ENCODE data around the gene TMPRSS15.

DNA sequence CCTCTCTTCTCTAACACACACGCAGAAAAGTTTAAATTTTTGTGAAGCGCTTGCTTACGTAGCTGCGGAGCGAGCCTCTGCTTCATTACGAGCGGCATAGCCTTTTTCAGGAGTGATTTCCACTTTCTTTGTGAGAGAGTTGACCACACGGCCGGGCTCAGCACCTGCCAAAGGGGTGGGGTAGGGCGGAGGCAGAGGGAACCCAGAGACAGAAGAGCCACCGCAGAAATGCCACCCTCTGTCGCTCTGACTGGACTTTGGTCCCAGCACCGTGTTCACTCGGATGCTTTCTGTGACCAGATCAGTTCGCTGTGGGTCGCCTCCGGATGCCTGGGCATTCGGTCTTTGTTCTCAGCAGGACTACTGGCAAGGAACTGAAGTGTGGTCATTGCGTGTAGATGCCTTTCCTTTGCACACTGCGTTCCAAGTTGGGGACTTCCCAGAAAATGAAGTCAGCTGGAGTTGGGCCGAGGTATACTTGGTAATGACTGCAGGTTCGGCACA is 158.1 kb downstream of the TMPRSS15 start:
- TF ChIP-seq, protein P1, sequence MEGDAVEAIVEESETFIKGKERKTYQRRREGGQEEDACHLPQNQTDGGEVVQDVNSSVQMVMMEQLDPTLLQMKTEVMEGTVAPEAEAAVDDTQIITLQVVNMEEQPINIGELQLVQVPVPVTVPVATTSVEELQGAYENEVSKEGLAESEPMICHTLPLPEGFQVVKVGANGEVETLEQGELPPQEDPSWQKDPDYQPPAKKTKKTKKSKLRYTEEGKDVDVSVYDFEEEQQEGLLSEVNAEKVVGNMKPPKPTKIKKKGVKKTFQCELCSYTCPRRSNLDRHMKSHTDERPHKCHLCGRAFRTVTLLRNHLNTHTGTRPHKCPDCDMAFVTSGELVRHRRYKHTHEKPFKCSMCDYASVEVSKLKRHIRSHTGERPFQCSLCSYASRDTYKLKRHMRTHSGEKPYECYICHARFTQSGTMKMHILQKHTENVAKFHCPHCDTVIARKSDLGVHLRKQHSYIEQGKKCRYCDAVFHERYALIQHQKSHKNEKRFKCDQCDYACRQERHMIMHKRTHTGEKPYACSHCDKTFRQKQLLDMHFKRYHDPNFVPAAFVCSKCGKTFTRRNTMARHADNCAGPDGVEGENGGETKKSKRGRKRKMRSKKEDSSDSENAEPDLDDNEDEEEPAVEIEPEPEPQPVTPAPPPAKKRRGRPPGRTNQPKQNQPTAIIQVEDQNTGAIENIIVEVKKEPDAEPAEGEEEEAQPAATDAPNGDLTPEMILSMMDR (IDR thresholded peaks at IDR 0.05; ENCODE audit: low read depth, low read length, missing input control), result no peak
- TF ChIP-seq RAD21 (IDR thresholded peaks at IDR 0.05) (no peak), TAF1 (conservative IDR thresholded peaks at IDR 0.05) (no peak), RXRA (IDR thresholded peaks at IDR 0.05) (no peak), GABPA (IDR thresholded peaks at IDR 0.05 in 1 of 2, conservative IDR thresholded peaks at IDR 0.05 in 1 of 2) (no peak), JUND (IDR thresholded peaks at IDR 0.05) (no peak), EGR1 (IDR thresholded peaks at IDR 0.05; ENCODE audit: low read depth in 2 of 2) (no peak), YY1 (IDR thresholded peaks at IDR 0.05) (no peak), NR2F2 (IDR thresholded peaks at IDR 0.05) (no peak), FOXA1 (IDR thresholded peaks at IDR 0.05) (no peak)
- TF ChIP-seq, protein P2, sequence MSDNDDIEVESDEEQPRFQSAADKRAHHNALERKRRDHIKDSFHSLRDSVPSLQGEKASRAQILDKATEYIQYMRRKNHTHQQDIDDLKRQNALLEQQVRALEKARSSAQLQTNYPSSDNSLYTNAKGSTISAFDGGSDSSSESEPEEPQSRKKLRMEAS (IDR thresholded peaks at IDR 0.05), result no peak
- TF ChIP-seq, protein P3, sequence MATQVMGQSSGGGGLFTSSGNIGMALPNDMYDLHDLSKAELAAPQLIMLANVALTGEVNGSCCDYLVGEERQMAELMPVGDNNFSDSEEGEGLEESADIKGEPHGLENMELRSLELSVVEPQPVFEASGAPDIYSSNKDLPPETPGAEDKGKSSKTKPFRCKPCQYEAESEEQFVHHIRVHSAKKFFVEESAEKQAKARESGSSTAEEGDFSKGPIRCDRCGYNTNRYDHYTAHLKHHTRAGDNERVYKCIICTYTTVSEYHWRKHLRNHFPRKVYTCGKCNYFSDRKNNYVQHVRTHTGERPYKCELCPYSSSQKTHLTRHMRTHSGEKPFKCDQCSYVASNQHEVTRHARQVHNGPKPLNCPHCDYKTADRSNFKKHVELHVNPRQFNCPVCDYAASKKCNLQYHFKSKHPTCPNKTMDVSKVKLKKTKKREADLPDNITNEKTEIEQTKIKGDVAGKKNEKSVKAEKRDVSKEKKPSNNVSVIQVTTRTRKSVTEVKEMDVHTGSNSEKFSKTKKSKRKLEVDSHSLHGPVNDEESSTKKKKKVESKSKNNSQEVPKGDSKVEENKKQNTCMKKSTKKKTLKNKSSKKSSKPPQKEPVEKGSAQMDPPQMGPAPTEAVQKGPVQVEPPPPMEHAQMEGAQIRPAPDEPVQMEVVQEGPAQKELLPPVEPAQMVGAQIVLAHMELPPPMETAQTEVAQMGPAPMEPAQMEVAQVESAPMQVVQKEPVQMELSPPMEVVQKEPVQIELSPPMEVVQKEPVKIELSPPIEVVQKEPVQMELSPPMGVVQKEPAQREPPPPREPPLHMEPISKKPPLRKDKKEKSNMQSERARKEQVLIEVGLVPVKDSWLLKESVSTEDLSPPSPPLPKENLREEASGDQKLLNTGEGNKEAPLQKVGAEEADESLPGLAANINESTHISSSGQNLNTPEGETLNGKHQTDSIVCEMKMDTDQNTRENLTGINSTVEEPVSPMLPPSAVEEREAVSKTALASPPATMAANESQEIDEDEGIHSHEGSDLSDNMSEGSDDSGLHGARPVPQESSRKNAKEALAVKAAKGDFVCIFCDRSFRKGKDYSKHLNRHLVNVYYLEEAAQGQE (IDR thresholded peaks at IDR 0.05), result no peak
- TF ChIP-seq, protein P4, sequence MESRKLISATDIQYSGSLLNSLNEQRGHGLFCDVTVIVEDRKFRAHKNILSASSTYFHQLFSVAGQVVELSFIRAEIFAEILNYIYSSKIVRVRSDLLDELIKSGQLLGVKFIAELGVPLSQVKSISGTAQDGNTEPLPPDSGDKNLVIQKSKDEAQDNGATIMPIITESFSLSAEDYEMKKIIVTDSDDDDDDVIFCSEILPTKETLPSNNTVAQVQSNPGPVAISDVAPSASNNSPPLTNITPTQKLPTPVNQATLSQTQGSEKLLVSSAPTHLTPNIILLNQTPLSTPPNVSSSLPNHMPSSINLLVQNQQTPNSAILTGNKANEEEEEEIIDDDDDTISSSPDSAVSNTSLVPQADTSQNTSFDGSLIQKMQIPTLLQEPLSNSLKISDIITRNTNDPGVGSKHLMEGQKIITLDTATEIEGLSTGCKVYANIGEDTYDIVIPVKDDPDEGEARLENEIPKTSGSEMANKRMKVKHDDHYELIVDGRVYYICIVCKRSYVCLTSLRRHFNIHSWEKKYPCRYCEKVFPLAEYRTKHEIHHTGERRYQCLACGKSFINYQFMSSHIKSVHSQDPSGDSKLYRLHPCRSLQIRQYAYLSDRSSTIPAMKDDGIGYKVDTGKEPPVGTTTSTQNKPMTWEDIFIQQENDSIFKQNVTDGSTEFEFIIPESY (IDR thresholded peaks at IDR 0.05), result no peak
